Hepatocyte (in vitro differentiated cells): ENCODE results near the gene LILRA5.

Source experiments
- EZH2 ChIP-seq: fragments of 200-600 bp; sonication (generic); IDR thresholded peaks from 2 replicates; pipeline ENCODE4 v1.6.1; 2016; ENCODE audit warnings: antibody characterized with exemption, mild to moderate bottlenecking, borderline replicate concordance
- EZH2phosphoT487 ChIP-seq: fragments of 200-600 bp; sonication (generic); IDR thresholded peaks from one replicate; pipeline ENCODE4 v1.6.1; 2018; ENCODE audit warnings: antibody characterized with exemption, mild to moderate bottlenecking, low read depth, moderate library complexity; ENCODE audit not compliant: unreplicated experiment, severe bottlenecking
- TF ChIP-seq, protein P1 (sequence below): fragments of 200-600 bp; sonication (generic); IDR thresholded peaks from 2 replicates; pipeline ENCODE4 v1.5.1; 2016; ENCODE audit warnings: antibody characterized with exemption, mild to moderate bottlenecking; ENCODE audit not compliant: poor library complexity

DNA sequence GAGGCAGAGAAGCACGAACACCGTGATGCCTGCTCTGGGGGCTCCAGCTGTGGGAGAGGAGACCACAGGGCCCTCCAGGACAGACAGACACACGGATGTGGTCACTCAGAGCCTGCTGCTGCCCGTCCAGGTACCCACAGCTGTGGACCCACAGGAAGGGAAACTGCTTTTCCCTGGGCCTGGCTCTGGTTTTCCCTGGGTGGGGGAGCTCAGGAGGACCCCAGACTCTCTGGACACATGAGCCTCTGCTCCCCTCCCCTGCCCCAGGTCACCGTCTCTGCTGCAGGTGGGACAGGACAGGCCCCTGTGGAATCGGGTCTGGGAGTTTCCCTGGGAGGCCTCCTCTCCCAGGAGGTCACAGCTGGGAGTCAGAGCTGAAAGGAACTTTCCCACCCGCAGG, 18.7 kb upstream of the LILRA5 start:
- TF ChIP-seq, protein P1, sequence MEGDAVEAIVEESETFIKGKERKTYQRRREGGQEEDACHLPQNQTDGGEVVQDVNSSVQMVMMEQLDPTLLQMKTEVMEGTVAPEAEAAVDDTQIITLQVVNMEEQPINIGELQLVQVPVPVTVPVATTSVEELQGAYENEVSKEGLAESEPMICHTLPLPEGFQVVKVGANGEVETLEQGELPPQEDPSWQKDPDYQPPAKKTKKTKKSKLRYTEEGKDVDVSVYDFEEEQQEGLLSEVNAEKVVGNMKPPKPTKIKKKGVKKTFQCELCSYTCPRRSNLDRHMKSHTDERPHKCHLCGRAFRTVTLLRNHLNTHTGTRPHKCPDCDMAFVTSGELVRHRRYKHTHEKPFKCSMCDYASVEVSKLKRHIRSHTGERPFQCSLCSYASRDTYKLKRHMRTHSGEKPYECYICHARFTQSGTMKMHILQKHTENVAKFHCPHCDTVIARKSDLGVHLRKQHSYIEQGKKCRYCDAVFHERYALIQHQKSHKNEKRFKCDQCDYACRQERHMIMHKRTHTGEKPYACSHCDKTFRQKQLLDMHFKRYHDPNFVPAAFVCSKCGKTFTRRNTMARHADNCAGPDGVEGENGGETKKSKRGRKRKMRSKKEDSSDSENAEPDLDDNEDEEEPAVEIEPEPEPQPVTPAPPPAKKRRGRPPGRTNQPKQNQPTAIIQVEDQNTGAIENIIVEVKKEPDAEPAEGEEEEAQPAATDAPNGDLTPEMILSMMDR = no peak
- TF ChIP-seq EZH2 (no peak), EZH2phosphoT487 (no peak)
